HepG2 (cell line): ENCODE data around the gene PPP1R7. TPM values are rescaled to one million over a fixed set of nuclear protein-coding genes. Genes with fewer than 3 reads are reported as not detected.
A peak's percentile ranks its signal among the peaks of the same experiment; 100 is the strongest.

Source experiments
- GFI1 ChIP-seq: sonication (generic); formaldehyde crosslinking; IDR thresholded peaks from 2 replicates; pipeline ENCODE4 v1.5.0; 2020; ENCODE audit warnings: missing genetic modification reagents, mild to moderate bottlenecking, borderline replicate concordance
- KDM5A ChIP-seq: fragments of 200-600 bp; sonication (generic); IDR thresholded peaks from 2 replicates; pipeline ENCODE4 v1.7.0; 2018; ENCODE audit warnings: antibody characterized with exemption, mild to moderate bottlenecking, low read length, borderline replicate concordance
- KLF11 ChIP-seq: IDR thresholded peaks from 2 replicates; pipeline ENCODE4 v1.6.1; 2016; ENCODE audit warnings: missing compliant biosample characterization
- MIER3 ChIP-seq: IDR thresholded peaks from 2 replicates; pipeline ENCODE4 v1.6.1; 2016; ENCODE audit warnings: missing compliant biosample characterization, borderline replicate concordance
- MYNN ChIP-seq: sonication (generic); formaldehyde crosslinking; IDR thresholded peaks from 2 replicates; pipeline ENCODE4 v1.4.0; 2020; ENCODE audit warnings: mild to moderate bottlenecking, low read depth, missing genetic modification reagents
- ONECUT2 ChIP-seq: sonication (generic); formaldehyde crosslinking; IDR thresholded peaks from 2 replicates; pipeline ENCODE4 v1.4.0; 2020; ENCODE audit warnings: missing genetic modification reagents
- PRPF4 ChIP-seq: fragments of 200-400 bp; formaldehyde crosslinking; IDR thresholded peaks from 2 replicates; pipeline ENCODE4 v1.6.1; 2016; ENCODE audit warnings: low read length, low read depth; ENCODE audit not compliant: poor library complexity, severe bottlenecking
- RCOR2 ChIP-seq: IDR thresholded peaks from 2 replicates; pipeline ENCODE4 v1.6.1; 2016; ENCODE audit warnings: missing biosample characterization, missing genetic modification reagents
- SP140L ChIP-seq: sonication (generic); formaldehyde crosslinking; IDR thresholded peaks from 2 replicates; pipeline ENCODE4 v1.4.0; 2020; ENCODE audit warnings: missing genetic modification reagents, borderline replicate concordance
- ZC3H13 ChIP-seq: sonication (generic); formaldehyde crosslinking; IDR thresholded peaks from 2 replicates; pipeline ENCODE4 v1.8.1; 2023; ENCODE audit warnings: mild to moderate bottlenecking, missing genetic modification reagents, moderate library complexity
- ZFP62 ChIP-seq: sonication (generic); formaldehyde crosslinking; IDR thresholded peaks from 2 replicates; pipeline ENCODE4 v1.4.0; 2020; ENCODE audit warnings: missing genetic modification reagents
- ZIK1 ChIP-seq: sonication (generic); formaldehyde crosslinking; IDR thresholded peaks from 2 replicates; pipeline ENCODE4 v1.5.0; 2020; ENCODE audit warnings: mild to moderate bottlenecking, low read depth, missing genetic modification reagents, borderline replicate concordance
- ZNF138 ChIP-seq: sonication (generic); formaldehyde crosslinking; IDR thresholded peaks from 2 replicates; pipeline ENCODE4 v1.5.0; 2020; ENCODE audit warnings: mild to moderate bottlenecking, low read depth, missing genetic modification reagents
- ZNF34 ChIP-seq: sonication (generic); formaldehyde crosslinking; IDR thresholded peaks from 2 replicates; pipeline ENCODE4 v1.4.0; 2020; ENCODE audit warnings: mild to moderate bottlenecking, missing genetic modification reagents, borderline replicate concordance
- ZNF614 ChIP-seq: IDR thresholded peaks from 2 replicates; pipeline ENCODE4 v1.6.1; 2018; ENCODE audit warnings: missing biosample characterization, missing genetic modification reagents, inconsistent platforms, borderline replicate concordance
- ZSCAN20 ChIP-seq: sonication (generic); formaldehyde crosslinking; IDR thresholded peaks from 2 replicates; pipeline ENCODE4 v1.4.0; 2020; ENCODE audit warnings: missing genetic modification reagents, mild to moderate bottlenecking, borderline replicate concordance
- polyA plus RNA-seq, 8 experiments: library from polyadenylated mRNA; depleted of rRNA in 3 of 8; stranded (reverse) in 7 of 8; unstranded in 1 of 8; fragments of >200 nt; fragmentation: Illumina TruSeq in 4 of 8; extraction: Trizol in 4 of 8; gene quantifications; 2 replicates each; pipeline versions ENCODE4 v1.2.1 to v1.2.3, GENCODE V29; 2011 to 2016; ENCODE audit warnings: low read depth in 4 of 8, missing spikeins in 1 of 8, mixed read lengths in 1 of 8; ENCODE audit not compliant: insufficient read depth in 1 of 8
- total RNA-seq, 5 experiments: library from RNA; depleted of rRNA; stranded (reverse); fragments of >200 nt; fragmentation: Illumina TruSeq; extraction: Trizol; gene quantifications; 2 replicates each; pipeline ENCODE4 v1.2.3, GENCODE V29; 2016; ENCODE audit warnings: low read depth in 1 of 5
- TF ChIP-seq, protein P1 (sequence below): sonication (generic); formaldehyde crosslinking; IDR thresholded peaks from 2 replicates; pipeline ENCODE4 v1.4.0; 2020; ENCODE audit warnings: missing genetic modification reagents, mild to moderate bottlenecking, borderline replicate concordance
- TF ChIP-seq, protein P2 (sequence below): sonication (generic); formaldehyde crosslinking; IDR thresholded peaks from 2 replicates; pipeline ENCODE4 v1.4.0; 2020; ENCODE audit warnings: missing genetic modification reagents
- TF ChIP-seq, protein P3 (sequence below): sonication (generic); formaldehyde crosslinking; IDR thresholded peaks from 2 replicates; pipeline ENCODE4 v1.8.1; 2022; ENCODE audit warnings: mild to moderate bottlenecking, missing genetic modification reagents

PPP1R7 gene
- total and polyA plus RNA-seq, 2 of the 13 experiments (the other 11 are each of a cell fraction or from before 2014, with no cell fraction given), result 33.3 to 67.9 TPM

DNA sequence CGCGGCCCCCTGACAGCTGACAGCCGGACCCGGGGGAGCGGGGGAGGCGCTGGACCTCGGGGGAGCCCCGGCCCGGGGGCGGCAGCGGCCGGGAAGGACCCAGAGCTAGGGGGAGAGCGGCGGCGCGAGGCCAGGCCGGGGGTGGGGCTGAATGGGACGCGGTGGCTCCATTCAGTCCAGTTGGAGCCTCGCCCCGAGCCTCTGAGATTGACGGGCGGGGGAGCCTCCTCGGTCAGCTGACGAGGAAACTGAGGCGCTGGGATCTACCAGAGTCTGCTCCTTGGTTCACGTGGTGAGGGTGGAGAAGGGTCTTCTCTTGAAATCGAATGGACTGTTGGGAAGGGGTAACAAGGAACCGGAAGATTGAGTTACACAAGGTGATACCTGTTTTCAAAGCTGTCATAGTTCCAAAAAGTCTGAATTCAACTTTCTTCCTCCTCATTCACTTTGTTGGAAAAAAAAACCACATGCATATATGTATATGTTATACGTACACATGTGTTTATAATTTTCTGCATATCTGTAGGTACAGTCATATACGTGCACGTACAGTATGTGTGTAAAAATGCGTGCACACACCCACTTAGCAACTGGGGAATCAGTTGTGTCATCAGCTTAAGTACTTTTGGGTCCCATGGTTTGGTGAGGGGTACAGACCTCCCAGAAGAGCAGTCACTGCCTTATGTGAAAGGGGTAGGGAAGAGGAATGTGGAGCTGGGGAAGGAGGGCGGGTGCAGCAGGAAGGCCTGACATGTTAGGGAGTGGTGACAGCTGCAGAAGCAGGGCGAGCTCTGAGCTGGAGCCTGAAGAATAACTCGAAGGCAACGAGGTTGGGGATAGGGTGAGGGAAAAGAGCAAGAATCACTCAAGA is 628 bp downstream of the PPP1R7 start (continued):
- TF ChIP-seq ZFP62 (CRISPR knock-in tag) (no peak), ZNF138 (CRISPR knock-in tag) (no peak; the same call in 1 of the 2 replicates), RCOR2 (CRISPR knock-in tag) (no peak), KLF11 (no peak), ZIK1 (CRISPR knock-in tag) (0 out of 2 replicates have a peak, but pooled peaks have one; percentile 15), ZC3H13 (CRISPR knock-in tag) (peak; percentile 52; the same call in 1 of the 2 replicates), ONECUT2 (no peak), MIER3 (CRISPR knock-in tag) (no peak), GFI1 (CRISPR knock-in tag) (0 out of 2 replicates have a peak, but pooled peaks have one; percentile 1), SP140L (CRISPR knock-in tag) (no peak), ZNF34 (CRISPR knock-in tag) (no peak), ZSCAN20 (CRISPR knock-in tag) (peak; percentile 66; the same call in 1 of the 2 replicates), MYNN (CRISPR knock-in tag) (no peak), ZNF614 (CRISPR knock-in tag) (no peak), PRPF4 (no peak), KDM5A (peak; percentile 94; the same call in 1 of the 2 replicates)
- TF ChIP-seq, protein P1, sequence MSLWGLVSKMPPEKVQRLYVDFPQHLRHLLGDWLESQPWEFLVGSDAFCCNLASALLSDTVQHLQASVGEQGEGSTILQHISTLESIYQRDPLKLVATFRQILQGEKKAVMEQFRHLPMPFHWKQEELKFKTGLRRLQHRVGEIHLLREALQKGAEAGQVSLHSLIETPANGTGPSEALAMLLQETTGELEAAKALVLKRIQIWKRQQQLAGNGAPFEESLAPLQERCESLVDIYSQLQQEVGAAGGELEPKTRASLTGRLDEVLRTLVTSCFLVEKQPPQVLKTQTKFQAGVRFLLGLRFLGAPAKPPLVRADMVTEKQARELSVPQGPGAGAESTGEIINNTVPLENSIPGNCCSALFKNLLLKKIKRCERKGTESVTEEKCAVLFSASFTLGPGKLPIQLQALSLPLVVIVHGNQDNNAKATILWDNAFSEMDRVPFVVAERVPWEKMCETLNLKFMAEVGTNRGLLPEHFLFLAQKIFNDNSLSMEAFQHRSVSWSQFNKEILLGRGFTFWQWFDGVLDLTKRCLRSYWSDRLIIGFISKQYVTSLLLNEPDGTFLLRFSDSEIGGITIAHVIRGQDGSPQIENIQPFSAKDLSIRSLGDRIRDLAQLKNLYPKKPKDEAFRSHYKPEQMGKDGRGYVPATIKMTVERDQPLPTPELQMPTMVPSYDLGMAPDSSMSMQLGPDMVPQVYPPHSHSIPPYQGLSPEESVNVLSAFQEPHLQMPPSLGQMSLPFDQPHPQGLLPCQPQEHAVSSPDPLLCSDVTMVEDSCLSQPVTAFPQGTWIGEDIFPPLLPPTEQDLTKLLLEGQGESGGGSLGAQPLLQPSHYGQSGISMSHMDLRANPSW, result no peak
- TF ChIP-seq, protein P2, sequence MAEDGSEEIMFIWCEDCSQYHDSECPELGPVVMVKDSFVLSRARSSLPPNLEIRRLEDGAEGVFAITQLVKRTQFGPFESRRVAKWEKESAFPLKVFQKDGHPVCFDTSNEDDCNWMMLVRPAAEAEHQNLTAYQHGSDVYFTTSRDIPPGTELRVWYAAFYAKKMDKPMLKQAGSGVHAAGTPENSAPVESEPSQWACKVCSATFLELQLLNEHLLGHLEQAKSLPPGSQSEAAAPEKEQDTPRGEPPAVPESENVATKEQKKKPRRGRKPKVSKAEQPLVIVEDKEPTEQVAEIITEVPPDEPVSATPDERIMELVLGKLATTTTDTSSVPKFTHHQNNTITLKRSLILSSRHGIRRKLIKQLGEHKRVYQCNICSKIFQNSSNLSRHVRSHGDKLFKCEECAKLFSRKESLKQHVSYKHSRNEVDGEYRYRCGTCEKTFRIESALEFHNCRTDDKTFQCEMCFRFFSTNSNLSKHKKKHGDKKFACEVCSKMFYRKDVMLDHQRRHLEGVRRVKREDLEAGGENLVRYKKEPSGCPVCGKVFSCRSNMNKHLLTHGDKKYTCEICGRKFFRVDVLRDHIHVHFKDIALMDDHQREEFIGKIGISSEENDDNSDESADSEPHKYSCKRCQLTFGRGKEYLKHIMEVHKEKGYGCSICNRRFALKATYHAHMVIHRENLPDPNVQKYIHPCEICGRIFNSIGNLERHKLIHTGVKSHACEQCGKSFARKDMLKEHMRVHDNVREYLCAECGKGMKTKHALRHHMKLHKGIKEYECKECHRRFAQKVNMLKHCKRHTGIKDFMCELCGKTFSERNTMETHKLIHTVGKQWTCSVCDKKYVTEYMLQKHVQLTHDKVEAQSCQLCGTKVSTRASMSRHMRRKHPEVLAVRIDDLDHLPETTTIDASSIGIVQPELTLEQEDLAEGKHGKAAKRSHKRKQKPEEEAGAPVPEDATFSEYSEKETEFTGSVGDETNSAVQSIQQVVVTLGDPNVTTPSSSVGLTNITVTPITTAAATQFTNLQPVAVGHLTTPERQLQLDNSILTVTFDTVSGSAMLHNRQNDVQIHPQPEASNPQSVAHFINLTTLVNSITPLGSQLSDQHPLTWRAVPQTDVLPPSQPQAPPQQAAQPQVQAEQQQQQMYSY (CRISPR knock-in tag), result no peak
- TF ChIP-seq, protein P3, sequence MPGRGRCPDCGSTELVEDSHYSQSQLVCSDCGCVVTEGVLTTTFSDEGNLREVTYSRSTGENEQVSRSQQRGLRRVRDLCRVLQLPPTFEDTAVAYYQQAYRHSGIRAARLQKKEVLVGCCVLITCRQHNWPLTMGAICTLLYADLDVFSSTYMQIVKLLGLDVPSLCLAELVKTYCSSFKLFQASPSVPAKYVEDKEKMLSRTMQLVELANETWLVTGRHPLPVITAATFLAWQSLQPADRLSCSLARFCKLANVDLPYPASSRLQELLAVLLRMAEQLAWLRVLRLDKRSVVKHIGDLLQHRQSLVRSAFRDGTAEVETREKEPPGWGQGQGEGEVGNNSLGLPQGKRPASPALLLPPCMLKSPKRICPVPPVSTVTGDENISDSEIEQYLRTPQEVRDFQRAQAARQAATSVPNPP (CRISPR knock-in tag), result 0 out of 2 replicates have a peak, but pooled peaks have one; percentile 16
